ENCODE data around the gene TMEM54. TPM values are rescaled to one million over a fixed set of nuclear protein-coding genes. Genes with fewer than 3 reads are reported as not detected.

The TMEM54 gene
- total RNA-seq, 1 experiment from 2014 or later: 26.6 TPM

Other genes with a start within 250 kb of the TMEM54 start
- gene SYNC, start 198.6 kb downstream of the TMEM54 start, total RNA-seq (2014; rRNA removed; shearing (Covaris generic)): 6.5 and 7.9 TPM in 2 replicates
- 121 and 140 TPM in 2 replicates for gene YARS1, start 84.0 kb downstream of the TMEM54 start, total RNA-seq (2014; rRNA removed; shearing (Covaris generic))
- 27.6 and 48.3 TPM in 2 replicates for gene S100PBP, start 83.7 kb downstream of the TMEM54 start, total RNA-seq (2014; rRNA removed; shearing (Covaris generic))
- gene FNDC5, start 30.5 kb downstream of the TMEM54 start, total RNA-seq (2014; rRNA removed; shearing (Covaris generic)): 39.4 and 56.4 TPM in 2 replicates
- gene HPCA, start 14.9 kb downstream of the TMEM54 start, total RNA-seq (2014; rRNA removed; shearing (Covaris generic)): not detected in 2 replicates
- gene RNF19B, start 63.4 kb upstream of the TMEM54 start, total RNA-seq (2014; rRNA removed; shearing (Covaris generic)): 13.2 and 19.0 TPM in 2 replicates
- gene AK2, start 135.5 kb upstream of the TMEM54 start, total RNA-seq (2014; rRNA removed; shearing (Covaris generic)): 244 and 260 TPM in 2 replicates
- 13.1 and 13.6 TPM in 2 replicates for gene AZIN2, start 179.8 kb upstream of the TMEM54 start, total RNA-seq (2014; rRNA removed; shearing (Covaris generic))

All from G401 (cell line).